Esophagus muscularis mucosa (tissue), 3 donors: ENCODE results near the gene CHN1.

Experiments used
- CTCF ChIP-seq, 3 experiments: fragments of 200-600 bp in 2 of 3; fragments of 450-650 bp in 1 of 3; sonication (generic) in 2 of 3; IDR thresholded peaks; one replicate each; pipeline ENCODE4 v1.5.1; 2017 to 2019; ENCODE audit warnings: antibody characterized with exemption in 3 of 3, mild to moderate bottlenecking in 2 of 3, moderate library complexity in 1 of 3
- POLR2A ChIP-seq: fragments of 450-650 bp; IDR thresholded peaks from one replicate; pipeline ENCODE4 v1.6.1; 2017; ENCODE audit warnings: antibody characterized with exemption, moderate library complexity, mild to moderate bottlenecking, low read depth
- POLR2AphosphoS5 ChIP-seq, 2 donors: sonication (generic); formaldehyde crosslinking; IDR thresholded peaks; one replicate each; pipeline ENCODE4 v1.6.1; 2017; ENCODE audit warnings: antibody characterized with exemption in 2 of 2

- no peak for TF ChIP-seq CTCF (IDR thresholded peaks at IDR 0.05)
- no peak for TF ChIP-seq POLR2A
- no peak for TF ChIP-seq POLR2AphosphoS5 (IDR thresholded peaks at IDR 0.05)
Observed at GRCh38 chr2:174882416-174882815, 122.8 kb downstream of the CHN1 start.
